ENCODE measurements around the gene ZNF764.
"Not testable (repeated sequence)": the region's sequence is repeated elsewhere in the genome, so short reads cannot be mapped to it uniquely, and the experiment has no call there.

Gene ZNF764

GRCh38 chr16:30543067-30543466 is 15.1 kb downstream of the ZNF764 start:
- DNase-seq, result no peak

GRCh38 chr16:30541502-30542329 is 16.5 kb downstream of the ZNF764 start:
- no peak for DNase-seq

DNA sequence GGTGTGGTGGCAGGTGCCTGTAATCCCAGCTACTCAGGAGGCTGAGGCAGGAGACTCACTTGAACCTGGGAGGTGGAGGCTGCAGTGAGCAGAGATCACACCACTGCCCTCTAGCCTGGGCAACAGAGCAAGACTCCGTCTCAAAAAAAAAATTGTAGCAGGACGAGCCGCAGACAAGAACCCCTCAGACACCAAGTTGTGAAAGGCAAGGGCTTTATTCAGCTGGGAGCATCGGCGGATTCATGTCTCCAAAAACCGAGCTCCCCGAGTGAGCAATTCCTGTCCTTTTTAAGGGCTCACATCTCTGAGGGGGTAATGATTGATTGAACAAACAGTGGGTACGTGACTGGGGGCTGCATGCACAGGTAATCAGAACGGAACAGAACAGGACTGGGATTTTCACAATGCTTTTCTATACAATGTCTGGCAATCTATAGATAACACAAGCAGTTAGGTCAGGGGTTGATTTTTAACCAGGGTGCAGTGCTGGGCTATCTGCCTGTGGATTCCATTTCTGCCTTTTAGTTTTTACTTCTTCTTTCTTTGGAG is 17.2 kb downstream of the ZNF764 start:
- not testable (repeated sequence) for DNase-seq

DNA sequence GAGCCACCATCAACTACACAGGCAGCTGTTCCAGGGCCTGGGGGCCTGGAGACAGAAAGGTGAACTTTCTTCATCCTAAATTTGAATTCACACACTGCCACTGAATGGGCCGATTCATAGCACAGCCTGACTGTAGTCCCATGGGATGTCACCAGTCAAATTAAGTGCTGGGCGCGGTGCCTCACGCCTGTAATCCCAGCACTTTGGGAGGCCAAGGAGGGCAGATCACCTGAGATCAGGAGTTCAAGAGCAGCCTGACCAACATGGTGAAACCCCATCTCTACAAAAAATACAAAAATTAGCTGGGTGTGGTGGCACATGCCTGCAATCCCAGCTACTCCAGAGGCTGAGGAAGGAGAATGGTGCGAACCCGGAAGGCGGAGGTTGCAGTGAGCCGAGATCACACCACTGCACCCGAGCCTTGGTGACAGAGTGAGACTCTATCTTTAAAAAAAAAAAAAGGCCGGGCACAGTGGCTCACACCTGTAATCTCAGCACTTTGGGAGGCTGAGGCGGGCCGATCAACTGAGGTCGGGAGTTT is 18.1 kb downstream of the ZNF764 start:
- not testable (repeated sequence) for DNase-seq

DNA sequence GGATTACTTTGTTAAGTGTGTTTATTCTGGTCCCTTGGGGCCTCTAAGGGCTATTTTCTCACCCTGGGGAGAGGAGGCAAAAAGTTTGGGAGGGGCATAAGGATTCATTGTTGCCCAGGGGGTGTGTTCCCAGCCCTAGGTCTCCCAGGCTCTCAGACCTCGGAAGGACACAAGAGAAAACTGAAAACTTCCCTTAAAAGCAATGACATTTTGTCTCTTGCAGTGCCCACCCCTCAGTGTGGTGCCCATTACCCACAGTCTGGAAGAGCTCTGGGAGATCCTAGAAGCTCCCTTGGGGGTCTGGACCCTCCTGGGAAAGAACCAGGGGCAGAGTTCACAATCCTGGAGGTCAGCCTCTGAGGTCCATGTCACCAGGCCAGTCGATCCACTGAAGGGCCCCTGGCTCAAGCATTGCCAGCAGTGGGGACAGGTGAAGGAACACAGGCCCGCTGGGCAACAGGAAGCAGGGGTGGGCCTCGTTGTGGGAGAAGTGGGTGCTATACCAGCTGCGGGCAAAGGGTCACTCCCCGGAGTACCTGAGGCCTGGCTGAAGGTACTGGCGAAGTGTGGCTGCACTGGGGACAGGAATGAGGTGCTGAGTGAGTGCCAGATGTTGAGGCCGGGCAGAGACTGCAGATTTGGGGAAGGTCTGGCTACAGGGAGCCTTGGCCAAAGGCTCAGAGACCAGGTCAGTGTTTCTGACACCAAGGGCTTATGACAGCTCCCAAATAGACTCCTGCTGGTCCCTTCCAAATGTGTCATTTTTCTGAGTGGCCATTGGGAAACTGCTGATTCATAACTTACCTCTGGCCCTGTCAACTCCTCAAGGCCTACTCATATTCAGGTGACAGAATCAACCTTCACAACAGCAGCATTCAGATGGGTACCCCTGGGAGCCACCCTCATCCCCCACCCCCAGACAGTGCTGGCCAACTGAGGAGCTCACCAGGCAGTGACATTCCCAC is 18.9 kb downstream of the ZNF764 start:
- no peak for DNase-seq

GRCh38 chr16:30536391-30537024 is 21.7 kb downstream of the ZNF764 start:
- not testable (repeated sequence) for DNase-seq

DNA sequence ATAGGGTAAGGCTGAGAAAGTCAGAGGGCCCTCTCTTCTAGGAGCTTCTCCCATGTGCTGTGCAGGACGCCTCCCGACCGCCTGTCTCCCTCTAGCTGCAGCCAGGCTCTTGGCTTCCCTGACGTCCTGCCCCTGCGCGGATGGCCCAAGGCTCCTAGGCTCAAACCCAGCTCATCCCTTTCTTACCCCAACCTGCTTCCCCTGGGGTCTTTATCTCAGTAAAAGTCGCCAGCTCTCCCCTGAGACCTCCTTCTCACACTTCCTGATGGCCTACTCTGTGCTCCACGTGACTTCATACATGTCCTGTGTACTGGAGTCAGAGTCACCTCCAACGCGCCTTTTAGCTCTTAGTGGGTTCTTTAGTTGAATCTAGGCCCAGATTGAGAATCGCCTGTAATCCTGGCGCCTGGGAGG is 22.4 kb downstream of the ZNF764 start:
- DNase-seq, result peak; percentile 67

GRCh38 chr16:30535106-30535776 is 22.9 kb downstream of the ZNF764 start:
- DNase-seq, result peak; percentile 54

- peak; percentile 94 for DNase-seq
Observed at GRCh38 chr16:30534368-30535105, 23.6 kb downstream of the ZNF764 start, which contains the start of gene ZNF747. ZNF747 (minus strand) TSS chr16:30534858; CDS start chr16:30534679, 179 bp downstream.

DNA sequence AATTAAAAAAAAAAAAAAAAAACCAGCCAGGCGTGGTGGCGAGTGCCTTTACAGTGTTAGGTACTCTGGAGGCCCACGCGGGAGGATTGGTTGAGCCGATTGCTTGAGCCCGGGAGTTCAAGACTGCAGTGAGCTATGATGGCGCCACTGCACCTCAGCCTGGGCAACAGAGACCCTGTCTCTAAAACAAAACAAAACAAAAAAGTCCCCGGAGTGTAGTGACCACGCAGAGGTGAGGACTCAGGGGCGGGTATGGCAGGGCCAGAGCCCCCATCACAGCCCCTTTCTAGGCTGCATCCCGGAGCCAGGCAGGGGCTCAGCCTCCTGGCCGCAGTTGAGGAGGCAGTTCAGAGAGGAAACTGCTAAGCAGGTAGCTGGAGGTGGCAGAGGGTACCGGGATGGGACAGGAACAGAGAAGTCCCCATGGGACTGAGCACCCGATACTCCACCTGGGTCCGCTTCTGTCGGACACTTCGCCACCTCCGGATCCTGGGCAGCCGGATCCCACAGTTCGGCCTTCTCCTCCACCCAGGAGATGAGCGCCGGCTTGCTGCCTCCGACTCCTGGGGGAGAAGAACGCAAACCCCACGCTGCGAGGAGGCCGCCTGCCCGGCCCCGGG is 24.3 kb downstream of the ZNF764 start:
- DNase-seq, result peak; percentile 23

GRCh38 chr16:30533146-30533522 is 25.0 kb downstream of the ZNF764 start:
- no peak for DNase-seq

DNA sequence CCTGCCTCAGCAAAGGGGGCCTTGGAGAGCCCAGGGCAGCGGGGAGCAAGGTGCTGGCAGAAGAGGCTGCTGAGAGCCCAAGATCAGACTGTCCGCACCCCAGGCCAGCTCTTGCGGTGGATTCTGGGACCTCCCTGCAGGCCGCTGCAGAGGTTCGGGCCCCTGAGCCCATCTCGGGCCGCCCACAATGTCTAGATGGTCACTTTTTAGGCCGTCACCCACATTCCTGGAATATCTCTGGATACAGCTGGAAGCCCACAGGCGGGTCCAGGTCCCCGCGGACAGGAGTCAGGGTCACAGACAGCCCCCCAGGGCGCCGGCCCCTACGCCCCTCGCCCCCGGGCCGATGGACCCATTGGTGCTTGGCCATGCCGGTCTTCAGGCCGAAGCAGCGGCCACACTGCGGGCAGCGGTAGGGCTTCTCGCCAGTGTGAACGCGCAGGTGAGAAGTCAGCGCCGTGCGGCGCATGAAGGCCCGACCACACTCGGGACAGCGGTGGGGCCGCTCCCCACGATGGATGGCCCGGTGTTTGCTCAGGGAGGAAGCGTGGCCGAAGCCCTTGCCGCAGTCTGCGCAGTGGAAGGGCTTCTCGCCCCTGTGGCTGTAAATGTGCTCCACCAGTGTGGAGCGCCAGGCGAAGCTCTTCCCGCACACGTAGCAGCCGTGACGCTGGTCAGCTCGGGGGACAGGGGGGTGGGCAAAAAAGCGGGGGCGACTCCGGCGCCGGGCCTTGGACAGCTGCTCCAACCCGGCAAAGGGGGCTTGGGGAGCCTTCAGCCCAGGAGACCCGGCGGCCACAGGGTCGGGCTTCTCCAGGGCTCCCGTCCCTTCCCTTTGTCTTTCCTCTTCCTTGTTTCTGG is 25.7 kb downstream of the ZNF764 start:
- DNase-seq, result no peak

GRCh38 chr16:30530163-30531037 is 27.8 kb downstream of the ZNF764 start:
- DNase-seq, result peak; percentile 51

DNA sequence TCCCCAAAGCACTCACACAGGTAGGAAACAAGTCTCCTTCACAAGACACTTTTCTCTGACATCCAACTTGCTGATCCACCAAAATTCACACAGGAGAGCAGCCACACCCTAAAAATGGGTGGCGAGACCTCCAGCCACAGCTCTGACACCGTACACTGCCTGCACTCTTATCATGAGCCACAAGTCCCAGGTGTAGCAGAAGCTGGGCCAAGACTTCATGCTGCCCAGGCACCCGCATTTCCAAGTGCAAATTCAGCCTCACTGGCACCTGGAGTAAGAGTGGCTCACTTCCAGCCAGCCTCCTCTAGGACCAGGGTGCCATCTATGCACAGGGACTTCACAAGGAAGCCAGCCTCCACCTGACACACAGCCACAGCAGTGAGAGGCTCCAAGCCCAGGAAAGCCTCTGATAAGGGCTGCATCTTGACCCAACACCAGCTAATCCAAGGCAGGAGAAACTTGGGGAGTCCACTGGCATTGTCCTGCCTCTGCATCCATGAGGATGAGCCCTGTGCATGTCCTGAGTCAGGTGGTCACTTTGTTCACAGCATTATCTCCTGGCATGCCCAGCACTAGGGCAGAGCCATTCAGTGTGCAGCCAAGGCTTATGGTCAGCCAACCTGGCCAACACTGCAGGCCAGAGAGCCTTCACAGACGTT is 29.2 kb downstream of the ZNF764 start:
- DNase-seq, result no peak

GRCh38 chr16:30527635-30528178 is 30.5 kb downstream of the ZNF764 start:
- DNase-seq, result no peak

- peak; percentile 94 for DNase-seq
Observed at GRCh38 chr16:30526823-30527634, 31.1 kb downstream of the ZNF764 start.

Data from CD4-positive, alpha-beta T cell treated with Interleukin-10 for 1 hour (primary cell).